ENCODE results near the gene TTC39A.

The TTC39A gene

DNA sequence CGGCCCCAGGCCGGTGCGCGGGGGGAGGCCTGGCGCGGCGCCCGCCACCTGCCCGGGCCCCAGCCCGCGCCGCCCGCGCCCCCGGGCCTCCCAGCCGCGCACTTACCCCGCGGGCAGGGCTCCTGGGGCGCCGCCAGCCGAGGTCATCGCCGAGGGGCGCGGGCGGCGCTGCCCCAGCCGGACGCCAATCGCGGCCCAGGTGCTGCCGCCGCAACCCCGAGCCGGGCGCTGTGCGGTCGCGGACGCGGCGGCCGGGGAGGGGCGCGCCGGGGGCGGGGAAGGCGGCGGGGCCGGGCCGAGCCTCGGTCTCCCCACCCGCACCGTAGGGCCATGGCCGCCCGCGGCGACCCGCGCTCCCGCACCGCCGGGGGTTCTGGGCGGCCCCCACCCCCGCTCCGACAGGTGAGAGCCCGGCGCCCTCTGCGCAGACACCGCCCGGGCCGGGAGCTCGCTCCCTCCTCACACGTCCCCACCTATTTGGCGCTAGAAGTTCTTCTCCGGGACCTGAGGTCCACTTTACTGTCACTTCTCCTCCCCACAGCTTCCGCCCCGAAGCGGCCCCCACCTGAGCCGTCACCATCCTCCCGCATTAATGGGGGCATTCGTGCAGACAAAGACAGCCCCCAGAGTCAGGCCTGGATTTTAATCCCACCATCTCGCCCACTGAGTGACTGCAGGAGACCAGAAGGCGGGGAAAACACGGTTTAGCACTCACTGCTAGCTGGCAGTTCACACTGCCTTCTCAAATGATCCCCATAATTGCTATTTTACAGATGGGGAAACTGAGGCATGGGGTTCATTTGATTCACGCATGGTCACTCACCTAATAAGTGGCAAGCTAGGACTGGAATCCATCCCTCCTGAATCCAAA is at the start of gene TTC39A:
Gene TTC39A, minus strand, starts transcription at position 232 of the 871 bp plus-strand sequence. Its CDS starts 85 bp downstream, at position 147.
- DNase-seq (ENCODE audit: low spot score): no peak

DNA sequence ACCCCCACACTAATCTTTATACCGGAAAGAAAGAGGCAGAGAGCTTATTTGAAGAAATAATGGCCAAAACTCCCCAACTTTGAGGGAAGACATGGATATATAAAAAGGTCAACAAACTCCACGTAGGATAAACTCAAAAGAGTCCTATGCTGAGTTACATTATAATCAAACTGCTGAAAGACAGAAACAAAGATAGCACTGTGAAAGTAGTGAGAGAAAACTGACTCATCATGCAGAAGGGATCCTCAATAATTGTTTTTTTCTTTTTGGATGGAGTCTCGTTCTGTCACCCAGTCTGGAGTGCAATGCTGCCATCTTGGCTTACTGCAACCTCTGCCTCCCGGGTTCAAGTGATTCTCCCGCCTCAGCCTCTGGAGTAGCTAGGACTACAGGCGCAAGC is 48.5 kb upstream of the TTC39A start:
- DNase-seq (ENCODE audit: low spot score): no peak

- no peak for DNase-seq (ENCODE audit: low spot score)
These were observed 43.5 kb upstream of the TTC39A start for GRCh38 chr1:51373898-51374297.

DNA sequence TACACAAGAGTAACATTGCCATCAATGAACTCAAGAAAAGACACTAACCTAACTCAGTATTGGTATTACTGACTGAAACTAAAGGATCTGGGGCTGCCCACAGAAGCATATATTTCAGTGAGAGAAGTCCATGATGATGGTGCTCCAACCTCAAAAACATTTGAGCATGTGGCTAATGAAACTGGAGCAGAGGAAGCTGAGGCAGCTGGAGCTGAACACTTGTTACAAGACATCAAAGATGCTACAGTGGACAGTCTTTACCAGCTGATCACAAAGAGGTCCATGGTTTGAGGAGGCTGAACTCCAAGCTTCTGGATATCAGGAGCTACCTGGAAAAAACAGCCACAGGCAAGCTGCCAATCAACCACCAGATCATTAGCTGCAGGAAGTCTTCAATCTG is 42.2 kb upstream of the TTC39A start:
- DNase-seq (ENCODE audit: low spot score): no peak

GRCh38 chr1:51369171-51369570 is 38.8 kb upstream of the TTC39A start:
- DNase-seq (ENCODE audit: low spot score): no peak

GRCh38 chr1:51365774-51366173 is 35.4 kb upstream of the TTC39A start:
- no peak for DNase-seq (ENCODE audit: low spot score)

- DNase-seq (ENCODE audit: low spot score): no peak
These were observed 29.5 kb upstream of the TTC39A start for GRCh38 chr1:51359879-51360278.

DNA sequence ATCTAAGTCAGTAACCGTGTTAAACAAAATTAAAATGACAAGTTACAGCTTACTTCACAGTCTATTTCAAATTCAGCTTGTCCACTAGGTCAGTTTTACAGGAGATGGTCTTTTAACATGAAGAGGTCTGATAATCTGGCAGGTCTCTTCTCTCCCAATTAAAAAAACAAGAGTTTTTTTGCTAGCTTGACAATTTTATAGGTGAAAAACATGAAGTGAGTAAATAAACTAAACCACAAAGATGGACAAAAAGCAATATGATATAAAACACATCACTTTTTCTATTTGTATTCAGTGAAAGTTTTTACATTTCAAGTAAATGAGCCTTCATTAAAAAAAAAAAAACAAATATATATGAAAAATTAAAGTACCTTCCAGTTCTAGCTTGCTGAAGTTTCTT is 25.0 kb upstream of the TTC39A start:
- no peak for DNase-seq (ENCODE audit: low spot score)

DNA sequence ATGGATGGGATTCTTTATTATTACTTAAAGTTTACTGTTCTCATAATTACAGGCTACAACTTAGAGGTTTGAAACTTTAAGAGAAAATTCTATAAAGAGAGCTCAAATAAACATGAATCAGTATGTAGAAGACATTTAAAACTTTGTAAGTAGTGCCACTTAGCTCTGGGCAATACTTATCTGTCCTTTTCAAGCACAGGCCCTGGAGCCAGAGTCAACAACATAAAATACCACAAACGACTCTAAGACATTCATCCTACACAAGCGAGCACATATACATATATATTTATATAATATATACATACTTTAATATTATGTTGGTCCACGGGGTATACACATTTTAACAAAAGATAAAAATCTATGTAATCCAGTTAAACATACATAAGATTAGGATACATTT is 24.1 kb upstream of the TTC39A start:
- no peak for DNase-seq (ENCODE audit: low spot score)

DNA sequence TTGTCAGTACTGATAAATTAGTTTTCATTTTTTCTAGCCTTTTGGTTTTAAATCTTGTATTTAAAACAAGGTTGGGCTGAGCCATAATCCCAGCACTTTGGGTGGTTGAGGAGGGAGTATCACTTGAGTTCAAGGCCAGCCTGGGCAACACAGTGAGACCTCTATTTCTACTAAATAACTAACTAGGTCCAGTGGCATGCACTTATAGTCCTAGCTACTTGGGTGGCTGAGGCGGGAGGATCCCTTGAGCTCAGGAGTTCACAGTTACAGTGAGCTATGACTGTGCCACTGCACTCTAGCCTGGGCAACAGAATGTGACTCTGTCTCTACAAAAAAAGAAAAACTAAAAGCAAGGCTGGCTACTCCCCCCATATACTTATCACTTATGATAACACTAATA is 21.5 kb upstream of the TTC39A start:
- DNase-seq (ENCODE audit: low spot score): no peak

DNA sequence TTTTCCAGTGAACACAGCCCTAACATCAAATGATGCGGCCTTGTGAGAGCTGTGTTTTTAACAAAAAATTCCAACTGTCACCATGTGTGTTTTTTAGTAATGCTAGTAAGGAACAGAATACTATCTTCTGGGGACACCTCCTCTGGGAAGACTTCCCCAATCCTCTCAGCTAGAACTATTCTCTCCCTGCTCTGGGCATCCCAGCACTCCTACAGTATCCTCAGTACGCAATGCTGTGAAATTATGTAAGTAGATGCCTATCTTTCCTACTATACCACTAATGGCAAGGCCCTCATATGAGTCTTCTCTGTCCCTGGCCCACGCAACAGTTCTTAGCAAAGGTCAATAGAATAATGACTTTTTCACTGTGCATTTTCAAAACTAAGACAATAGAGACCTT is 19.5 kb upstream of the TTC39A start:
- DNase-seq (ENCODE audit: low spot score): no peak

DNA sequence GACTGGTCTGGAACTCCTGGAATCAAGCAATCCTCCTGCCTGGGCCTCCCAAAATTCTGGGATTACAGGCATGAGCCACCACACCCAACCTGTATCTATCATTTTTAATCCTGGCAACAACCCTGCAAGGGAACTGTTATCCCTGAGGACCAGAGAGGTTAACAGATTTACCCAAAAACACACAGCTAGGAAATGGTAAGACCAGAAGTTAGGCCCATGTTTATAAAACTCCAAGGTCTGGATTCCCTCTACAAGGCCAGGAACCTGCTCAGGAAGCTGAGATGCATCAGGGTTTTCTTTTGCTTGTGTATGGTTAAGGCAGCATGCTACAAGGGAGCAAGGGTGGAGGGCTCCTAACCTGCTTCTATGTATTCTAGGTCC is 17.8 kb upstream of the TTC39A start:
- DNase-seq (ENCODE audit: low spot score): no peak

DNA sequence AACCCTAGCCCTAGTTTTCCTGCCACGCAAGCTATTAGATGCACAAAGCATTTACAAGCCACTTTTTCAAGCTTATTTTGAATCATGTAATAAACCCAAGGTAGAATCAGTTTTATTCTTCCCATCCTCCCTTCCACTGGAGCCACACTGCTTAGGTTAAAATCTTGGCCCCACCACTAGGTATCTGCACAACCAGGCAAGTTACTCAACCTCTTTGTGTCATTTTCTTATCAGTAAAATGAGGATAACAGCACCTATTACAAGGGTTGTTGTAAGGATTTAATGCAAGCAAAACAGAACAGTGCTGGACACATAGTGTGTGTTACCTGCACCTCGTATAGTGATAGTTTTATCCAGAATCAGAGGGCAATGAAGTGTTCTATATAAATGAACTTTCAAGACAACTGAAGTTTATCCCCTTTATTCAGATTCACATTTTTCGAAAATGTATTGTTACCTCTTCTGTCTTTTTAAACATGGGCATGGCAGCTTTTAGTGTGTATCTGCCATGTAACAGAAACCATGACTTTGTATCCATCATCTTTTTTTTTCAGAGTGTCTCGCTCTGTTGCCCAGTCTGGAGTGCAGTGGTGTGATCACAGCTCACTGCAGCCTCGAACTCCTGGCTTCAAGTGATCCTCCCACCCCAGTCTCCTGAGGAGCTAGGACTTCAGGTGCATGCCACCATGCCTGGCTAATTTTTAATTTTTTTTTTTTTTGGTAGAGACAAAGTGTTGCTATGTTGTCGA is 17.2 kb upstream of the TTC39A start:
- DNase-seq (ENCODE audit: low spot score): no peak

DNA sequence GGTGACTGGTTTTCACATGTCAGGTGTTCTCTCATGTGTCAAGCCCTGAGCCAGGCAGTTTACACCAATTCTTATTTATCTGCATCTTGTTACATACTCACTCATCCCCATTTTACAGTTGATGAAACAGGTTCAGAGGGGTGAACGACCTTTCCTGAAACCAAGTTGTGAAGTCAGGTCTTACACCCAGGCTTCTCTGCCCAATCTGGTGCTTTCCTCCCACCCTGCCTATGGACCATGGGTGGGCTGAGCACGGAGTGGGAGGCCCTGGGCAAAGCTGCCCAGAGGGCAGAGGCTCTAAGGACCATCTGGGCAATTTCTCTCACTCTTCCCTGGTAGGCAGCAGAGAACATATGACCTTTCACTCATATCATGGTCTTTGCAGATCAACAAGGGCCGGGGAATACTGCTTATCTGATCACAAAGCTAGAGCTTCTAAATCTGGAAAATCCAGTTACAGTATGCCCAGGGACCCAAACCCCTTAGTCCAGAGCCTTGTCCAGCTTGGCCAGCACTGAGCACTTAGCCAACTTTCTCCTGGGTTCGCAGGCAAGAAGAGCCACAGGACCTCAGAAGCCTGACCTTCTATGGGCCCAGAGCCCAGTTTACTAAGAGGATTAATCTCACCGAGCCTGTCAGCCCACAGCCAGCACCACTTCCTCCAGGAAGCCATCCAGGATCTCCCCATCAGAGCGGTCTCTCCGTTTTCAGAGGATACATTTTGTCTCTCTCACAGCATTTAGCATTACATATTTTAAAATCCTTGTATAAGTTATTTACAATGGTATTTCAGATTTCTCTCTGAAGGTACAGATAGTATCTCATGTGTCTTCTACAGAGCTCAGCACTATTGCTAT is 16.0 kb upstream of the TTC39A start:
- DNase-seq (ENCODE audit: low spot score): no peak

DNA sequence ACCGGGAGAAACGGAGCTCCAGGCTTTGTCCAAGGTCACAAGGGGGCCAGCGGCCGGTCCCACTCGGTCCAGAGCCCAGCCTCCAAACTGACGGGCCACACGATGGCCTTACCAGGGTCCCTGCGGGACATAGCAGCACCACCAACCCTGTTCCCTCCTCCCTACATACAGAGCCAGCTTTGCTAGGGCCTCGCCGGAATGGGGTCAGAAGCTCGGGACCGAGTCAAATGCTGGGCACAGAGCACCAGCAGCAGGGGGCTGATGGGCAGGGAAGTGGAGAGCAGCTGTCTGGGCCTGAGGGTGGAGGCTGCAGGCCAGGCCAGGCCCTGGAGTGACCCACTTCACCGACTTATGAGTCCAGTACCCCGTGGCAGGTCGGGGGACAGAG is 14.9 kb upstream of the TTC39A start:
- no peak for DNase-seq (ENCODE audit: low spot score)

GRCh38 chr1:51344602-51345299 is 14.4 kb upstream of the TTC39A start:
- DNase-seq (ENCODE audit: low spot score): no peak

DNA sequence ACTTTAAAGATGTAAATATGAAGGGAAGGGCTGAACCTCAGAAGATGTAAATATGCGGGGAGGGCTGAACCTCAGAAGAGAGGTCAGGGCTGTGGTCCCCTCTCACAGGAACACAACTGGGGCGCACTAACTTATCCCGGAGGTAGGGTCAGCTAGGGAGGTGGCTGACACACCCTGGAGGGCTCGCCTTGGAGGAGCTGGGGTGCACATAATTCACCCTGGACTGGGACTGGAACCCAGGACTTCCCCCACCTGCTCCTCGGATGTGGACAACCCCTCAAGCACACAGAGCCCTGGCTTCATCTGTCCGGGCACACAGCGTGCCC is 13.9 kb upstream of the TTC39A start:
- no peak for DNase-seq (ENCODE audit: low spot score)

- DNase-seq (ENCODE audit: low spot score): no peak
These were observed 13.3 kb upstream of the TTC39A start for GRCh38 chr1:51343624-51344023.

DNA sequence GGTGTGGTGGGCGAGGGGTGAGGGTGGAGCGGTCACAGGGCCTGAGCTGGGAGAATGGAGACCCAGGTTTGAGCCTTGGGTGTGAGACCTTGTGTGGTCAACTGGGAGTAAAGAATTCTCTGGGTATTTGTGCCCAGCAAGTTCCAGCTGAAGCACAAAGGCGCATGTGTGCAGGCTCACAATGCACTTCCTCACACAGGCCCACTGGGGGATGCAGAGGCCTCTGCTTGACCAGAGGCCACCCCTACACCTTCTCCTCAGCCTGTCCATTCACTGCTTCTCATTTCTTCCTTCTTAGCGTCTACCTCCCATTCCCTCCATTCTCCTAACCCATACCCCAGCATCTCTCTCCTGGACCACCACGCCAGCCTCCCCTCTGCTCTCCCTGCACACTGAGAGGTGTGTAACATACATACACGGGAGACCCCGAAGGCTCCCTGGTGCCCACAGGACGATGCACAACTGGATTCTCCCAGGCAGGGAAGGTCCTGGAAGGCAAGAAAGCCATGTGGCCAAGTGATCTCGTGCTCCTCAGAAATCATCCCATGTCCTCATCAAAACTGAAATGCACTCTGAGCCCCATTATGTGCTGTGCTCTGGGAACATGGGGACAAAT is 12.3 kb upstream of the TTC39A start:
- DNase-seq (ENCODE audit: low spot score): no peak

DNA sequence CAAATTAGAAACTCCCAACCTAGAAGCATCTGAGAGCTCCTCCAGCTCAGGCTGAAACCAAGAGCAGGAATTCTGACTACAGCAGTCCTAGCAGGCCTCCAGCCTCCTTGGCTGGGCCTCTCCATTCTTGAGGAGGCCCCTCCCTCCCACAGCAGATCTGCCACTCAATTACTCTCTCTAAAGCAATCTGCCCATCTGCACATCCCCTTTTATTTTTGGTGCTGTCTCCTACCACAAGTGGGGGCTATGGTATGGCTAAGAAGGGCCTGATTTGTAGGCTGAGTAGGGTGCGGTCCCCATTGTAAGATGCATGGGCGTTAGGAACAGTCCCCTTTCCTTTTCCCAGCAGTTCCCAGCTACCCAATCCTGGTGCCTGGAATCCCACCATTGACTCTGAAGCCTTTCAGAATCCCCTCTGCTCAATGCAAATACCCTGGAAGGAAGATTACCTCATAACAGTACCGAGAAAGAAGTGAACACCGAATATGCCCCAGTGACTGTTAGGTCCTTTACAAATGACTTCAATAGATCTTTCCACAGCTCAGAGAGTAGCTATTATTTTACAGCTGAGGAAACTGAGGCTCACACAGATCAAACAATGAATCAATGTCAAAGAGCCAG is 11.6 kb upstream of the TTC39A start:
- no peak for DNase-seq (ENCODE audit: low spot score)

- no peak for DNase-seq (ENCODE audit: low spot score)
These were observed 10.0 kb upstream of the TTC39A start for GRCh38 chr1:51340380-51340779.
